Melanocyte of skin (primary cell): Measurements from ENCODE around the gene ALDH1L1. TPM values are rescaled to one million over a fixed set of nuclear protein-coding genes. Genes with fewer than 3 reads are reported as not detected.

Experiments
- small RNA-seq, 2 donors: library from RNA; depleted of rRNA; stranded (forward); fragments of <200 nt; gene quantifications; one replicate each; pipeline ENCODE3, GENCODE V24; 2012
- total RNA-seq, 2 donors: library from RNA; depleted of rRNA; stranded (reverse); fragments of >200 nt; gene quantifications; 2 replicates each; pipeline ENCODE4 v1.2.3, GENCODE V29; 2012

The ALDH1L1 gene
- total RNA-seq: under 1 TPM; under 0.01 to 0.33 TPM

GRCh38 chr3:126180477-126181397, at the start of gene ALDH1L1:
Gene ALDH1L1 (minus strand): TSS chr3:126180586. CDS start chr3:126160979, 19,607 bp downstream.

GRCh38 chr3:126083913-126084767, 96.2 kb downstream of the ALDH1L1 start, which contains the start of gene SLC41A3:
Gene SLC41A3 (minus strand): TSS chr3:126084124. CDS start chr3:126068219, 15,905 bp downstream.

Small RNA genes lying within 50 kb of the gene (small RNA-seq; reads per million reads assigned to genes)
- gene RNU1-30P: 0.17 to 0.56 reads per million in 2 donors

Other genes starting within 250 kb of the ALDH1L1 start
- gene ROPN1B, start 211.4 kb downstream of the ALDH1L1 start, total RNA-seq: 10 to 100 TPM; 10.7 to 12.0 TPM
- gene SLC41A3, start 96.5 kb downstream of the ALDH1L1 start, total RNA-seq: 10 to 100 TPM; 29.0 to 36.8 TPM
- gene KLF15, start 176.8 kb upstream of the ALDH1L1 start, total RNA-seq: 1 to 10 TPM; 6.0 to 6.9 TPM
- not detected for gene CFAP100, start 214.3 kb upstream of the ALDH1L1 start, total RNA-seq